Suprapubic skin (tissue), 4 donors: ENCODE measurements around the gene C9orf153.

Experiments used
- POLR2A ChIP-seq, 2 donors: fragments of 450-650 bp; IDR thresholded peaks; one replicate each; pipeline ENCODE4 v1.6.1; 2017; ENCODE audit warnings: antibody characterized with exemption in 2 of 2, mild to moderate bottlenecking in 2 of 2, moderate library complexity in 2 of 2
- POLR2AphosphoS5 ChIP-seq, 3 donors: sonication (generic); formaldehyde crosslinking; IDR thresholded peaks; one replicate each; pipeline ENCODE4 v1.6.1; 2017; ENCODE audit warnings: antibody characterized with exemption in 3 of 3

GRCh38 chr9:86280580-86280979 lies 21.1 kb upstream of the C9orf153 start:
- TF ChIP-seq POLR2A (IDR thresholded peaks at IDR 0.05) (no peak), POLR2AphosphoS5 (IDR thresholded peaks at IDR 0.05) (no peak)
